ENCODE measurements around the gene TREML4.

Gene TREML4

GRCh38 chr6:41288030-41288753, 60.0 kb downstream of the TREML4 start:
- peak; percentile 97 for DNase-seq
